ENCODE measurements around the gene PPP1R2.

The PPP1R2 gene

GRCh38 chr3:195565716-195566115, 22.6 kb upstream of the PPP1R2 start:
- no peak for DNase-seq (ENCODE audit: low spot score)

GRCh38 chr3:195563317-195563716, 20.2 kb upstream of the PPP1R2 start:
- no peak for DNase-seq (ENCODE audit: low spot score)

- DNase-seq (ENCODE audit: low spot score), result no peak
Observed at GRCh38 chr3:195559723-195560409, 16.7 kb upstream of the PPP1R2 start.

GRCh38 chr3:195558602-195559001, 15.5 kb upstream of the PPP1R2 start:
- peak; percentile 44 for DNase-seq (ENCODE audit: low spot score)

- no peak for DNase-seq (ENCODE audit: low spot score)
Observed at GRCh38 chr3:195557322-195557721, 14.2 kb upstream of the PPP1R2 start.

- DNase-seq (ENCODE audit: low spot score), result no peak
Observed at GRCh38 chr3:195556390-195556789, 13.3 kb upstream of the PPP1R2 start.

GRCh38 chr3:195555110-195555509, 12.0 kb upstream of the PPP1R2 start:
- DNase-seq (ENCODE audit: low spot score), result no peak

GRCh38 chr3:195554458-195554857, 11.3 kb upstream of the PPP1R2 start:
- DNase-seq (ENCODE audit: low spot score), result no peak

- DNase-seq (ENCODE audit: low spot score), result no peak
Observed at GRCh38 chr3:195553268-195553667, 10.1 kb upstream of the PPP1R2 start.

- no peak for DNase-seq (ENCODE audit: low spot score)
Observed at GRCh38 chr3:195551381-195551978, 8.4 kb upstream of the PPP1R2 start.

GRCh38 chr3:195550723-195551122, 7.6 kb upstream of the PPP1R2 start:
- DNase-seq (ENCODE audit: low spot score), result peak; percentile 37

GRCh38 chr3:195549931-195550519, 6.9 kb upstream of the PPP1R2 start:
- peak; percentile 72 for DNase-seq (ENCODE audit: low spot score)

- DNase-seq (ENCODE audit: low spot score), result no peak
Observed at GRCh38 chr3:195548987-195549386, 5.9 kb upstream of the PPP1R2 start.

GRCh38 chr3:195548501-195548900, 5.4 kb upstream of the PPP1R2 start:
- no peak for DNase-seq (ENCODE audit: low spot score)

GRCh38 chr3:195548006-195548405, 4.9 kb upstream of the PPP1R2 start:
- DNase-seq (ENCODE audit: low spot score), result no peak

- DNase-seq (ENCODE audit: low spot score), result no peak
Observed at GRCh38 chr3:195546130-195546560, 3.0 kb upstream of the PPP1R2 start.

GRCh38 chr3:195544634-195545033, 1.5 kb upstream of the PPP1R2 start:
- no peak for DNase-seq (ENCODE audit: low spot score)

- no peak for DNase-seq (ENCODE audit: low spot score)
Observed at GRCh38 chr3:195544230-195544536, 1.1 kb upstream of the PPP1R2 start.

- no peak for DNase-seq (ENCODE audit: low spot score)
Observed at GRCh38 chr3:195543500-195544229, 540 bp upstream of the PPP1R2 start.

GRCh38 chr3:195542316-195542697, 818 bp downstream of the PPP1R2 start:
- DNase-seq (ENCODE audit: low spot score), result no peak

GRCh38 chr3:195540511-195540910, 2.6 kb downstream of the PPP1R2 start:
- no peak for DNase-seq (ENCODE audit: low spot score)

GRCh38 chr3:195540027-195540426, 3.1 kb downstream of the PPP1R2 start:
- DNase-seq (ENCODE audit: low spot score), result peak; percentile 63

GRCh38 chr3:195539479-195539878, 3.6 kb downstream of the PPP1R2 start:
- DNase-seq (ENCODE audit: low spot score), result no peak

Measured in activated CD4-positive, alpha-beta T cell treated with anti-CD3 and anti-CD28 coated beads, Interleukin-2, Interleukin-4, amounts not matched to agents 100 ng/mL and 50 ng/mL, durations not matched to agents 16 hours and 8 hours (primary cell).